GM12801 (cell line): Measurements from ENCODE around the gene LAMC3.

ENCODE experiments used
- TF ChIP-seq, protein P1 (sequence below): IDR thresholded peaks from one replicate; pipeline ENCODE4 v1.5.1; 2011; ENCODE audit warnings: control low read depth; ENCODE audit not compliant: insufficient read length; ENCODE audit errors: extremely low read depth

The LAMC3 gene

DNA sequence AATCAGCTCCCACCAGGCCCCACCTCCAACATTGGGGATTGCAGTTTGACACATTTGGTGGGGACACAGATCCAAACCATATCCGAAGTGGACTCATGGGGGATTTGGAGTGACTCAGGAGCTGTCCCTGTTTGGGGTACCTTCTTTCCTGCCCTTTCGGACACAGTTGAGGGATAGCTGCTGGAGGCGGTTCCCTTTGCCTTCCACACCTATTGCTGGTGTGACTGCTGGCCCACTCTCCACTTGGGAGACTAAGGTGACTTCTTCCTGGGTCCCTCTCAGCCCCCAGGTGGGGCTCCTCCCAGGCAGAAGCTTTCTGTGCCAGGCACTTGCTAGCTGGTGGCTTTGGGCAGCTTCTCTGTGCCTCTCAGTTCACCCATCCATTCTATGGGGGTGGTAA, 26.6 kb downstream of the LAMC3 start:
- TF ChIP-seq, protein P1, sequence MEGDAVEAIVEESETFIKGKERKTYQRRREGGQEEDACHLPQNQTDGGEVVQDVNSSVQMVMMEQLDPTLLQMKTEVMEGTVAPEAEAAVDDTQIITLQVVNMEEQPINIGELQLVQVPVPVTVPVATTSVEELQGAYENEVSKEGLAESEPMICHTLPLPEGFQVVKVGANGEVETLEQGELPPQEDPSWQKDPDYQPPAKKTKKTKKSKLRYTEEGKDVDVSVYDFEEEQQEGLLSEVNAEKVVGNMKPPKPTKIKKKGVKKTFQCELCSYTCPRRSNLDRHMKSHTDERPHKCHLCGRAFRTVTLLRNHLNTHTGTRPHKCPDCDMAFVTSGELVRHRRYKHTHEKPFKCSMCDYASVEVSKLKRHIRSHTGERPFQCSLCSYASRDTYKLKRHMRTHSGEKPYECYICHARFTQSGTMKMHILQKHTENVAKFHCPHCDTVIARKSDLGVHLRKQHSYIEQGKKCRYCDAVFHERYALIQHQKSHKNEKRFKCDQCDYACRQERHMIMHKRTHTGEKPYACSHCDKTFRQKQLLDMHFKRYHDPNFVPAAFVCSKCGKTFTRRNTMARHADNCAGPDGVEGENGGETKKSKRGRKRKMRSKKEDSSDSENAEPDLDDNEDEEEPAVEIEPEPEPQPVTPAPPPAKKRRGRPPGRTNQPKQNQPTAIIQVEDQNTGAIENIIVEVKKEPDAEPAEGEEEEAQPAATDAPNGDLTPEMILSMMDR, result no peak

GRCh38 chr9:131036071-131036470, 27.1 kb downstream of the LAMC3 start:
- TF ChIP-seq, protein P1, result no peak

DNA sequence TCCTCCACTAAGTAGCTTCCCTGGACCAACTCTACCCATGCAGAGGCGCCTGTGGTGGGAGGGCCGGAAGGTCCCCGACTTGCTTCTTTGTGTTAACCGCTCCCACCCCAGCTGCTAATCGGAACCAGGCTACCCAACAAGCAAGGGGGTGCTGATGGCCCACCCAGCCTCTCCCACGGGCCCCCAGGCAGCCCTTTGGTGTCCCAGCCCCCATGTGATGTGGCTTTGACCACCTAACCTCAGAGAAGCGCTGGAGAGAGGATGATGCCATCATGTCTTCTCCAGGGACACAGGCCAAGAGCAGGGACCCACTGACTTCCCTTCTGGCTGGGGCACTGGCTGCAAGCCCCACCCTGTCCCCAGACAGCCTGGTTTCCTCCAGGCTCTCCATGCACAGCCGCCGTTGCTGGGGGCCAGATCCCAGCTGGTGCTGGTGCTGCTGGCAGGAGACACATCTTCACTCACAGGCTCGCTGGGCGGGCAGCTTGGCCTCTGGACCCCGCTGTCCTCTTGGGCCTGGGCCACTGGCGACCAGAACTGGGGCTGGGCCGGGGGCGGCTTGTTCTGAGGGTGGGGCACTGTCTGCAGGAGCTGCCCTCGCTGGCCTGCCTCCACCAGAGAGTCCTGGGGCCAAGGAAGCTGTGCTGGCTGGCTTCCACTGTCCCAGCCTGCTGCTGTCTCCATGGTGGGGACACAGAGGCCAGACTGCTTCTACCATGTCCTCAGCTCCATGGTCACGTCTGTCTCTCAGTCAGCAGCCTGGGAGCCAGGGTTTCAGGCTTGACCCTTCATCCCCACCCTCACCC, 27.8 kb downstream of the LAMC3 start:
- TF ChIP-seq, protein P1, result no peak

GRCh38 chr9:131037335-131038255, 28.6 kb downstream of the LAMC3 start:
- TF ChIP-seq, protein P1, result no peak

- TF ChIP-seq, protein P1, result no peak
Observed at GRCh38 chr9:131038256-131039128, 29.5 kb downstream of the LAMC3 start.

- TF ChIP-seq, protein P1, result no peak
Observed at GRCh38 chr9:131039129-131039954, 30.4 kb downstream of the LAMC3 start.
